GM13977 (cell line): ENCODE measurements around the gene ATP4B.

Experiments
- DNase-seq: peaks from one replicate; pipeline ENCODE4 v3.0.0; 2012; ENCODE audit warnings: low spot score
- CTCF ChIP-seq: IDR thresholded peaks from 2 replicates; pipeline ENCODE4 v1.5.1; 2012; ENCODE audit warnings: mild to moderate bottlenecking, control low read depth; ENCODE audit not compliant: insufficient read depth; ENCODE audit errors: extremely low read depth, missing control alignments
- in situ Hi-C: fragments of 300-500 bp; cut with MboI; formaldehyde crosslinking; loops from one replicate; pipeline ENCODE4 v1.12.0; 2022; ENCODE audit warnings: low sequenced_read_pairs, low pct_unique_long_range_greater_than_20kb, mixed read lengths, inconsistent platforms; ENCODE audit not compliant: unreplicated experiment

Gene ATP4B

GRCh38 chr13:113602291-113602988 lies 55.6 kb downstream of the ATP4B start:
- TF ChIP-seq CTCF: no peak
- in situ Hi-C loops: no loop called here
- DNase-seq: no peak

GRCh38 chr13:113601166-113602070 lies 56.6 kb downstream of the ATP4B start:
- in situ Hi-C loops: no loop called here
- no peak for TF ChIP-seq CTCF
- no peak for DNase-seq

- DNase-seq: no peak
- no peak for TF ChIP-seq CTCF
Measured at GRCh38 chr13:113599391-113599790, 58.6 kb downstream of the ATP4B start.

More at GRCh38 chr13:113599391-113599790, 58.6 kb downstream of the ATP4B start:
- in situ Hi-C loops: no loop called here
